G401 (cell line): Measurements from ENCODE around the gene XBP1. TPM values are rescaled to one million over a fixed set of nuclear protein-coding genes. Genes with fewer than 3 reads are reported as not detected.

Experiments used
- DNase-seq: peaks from one replicate; pipeline ENCODE4 v3.0.0-alpha.2; 2015; ENCODE audit warnings: low spot score
- in situ Hi-C: cut with HindIII; loops from 2 replicates; pipeline ENCODE4 v1.10.0; 2016; ENCODE audit warnings: low sequenced_read_pairs, mixed read lengths
- total RNA-seq: library from RNA; depleted of rRNA; stranded (reverse); fragments of >200 nt; shearing (Covaris generic); gene quantifications from 2 replicates; pipeline ENCODE4 v1.2.3, GENCODE V29; 2014

Gene XBP1
- total RNA-seq, 1 experiment from 2014 or later, result 107 TPM

DNA sequence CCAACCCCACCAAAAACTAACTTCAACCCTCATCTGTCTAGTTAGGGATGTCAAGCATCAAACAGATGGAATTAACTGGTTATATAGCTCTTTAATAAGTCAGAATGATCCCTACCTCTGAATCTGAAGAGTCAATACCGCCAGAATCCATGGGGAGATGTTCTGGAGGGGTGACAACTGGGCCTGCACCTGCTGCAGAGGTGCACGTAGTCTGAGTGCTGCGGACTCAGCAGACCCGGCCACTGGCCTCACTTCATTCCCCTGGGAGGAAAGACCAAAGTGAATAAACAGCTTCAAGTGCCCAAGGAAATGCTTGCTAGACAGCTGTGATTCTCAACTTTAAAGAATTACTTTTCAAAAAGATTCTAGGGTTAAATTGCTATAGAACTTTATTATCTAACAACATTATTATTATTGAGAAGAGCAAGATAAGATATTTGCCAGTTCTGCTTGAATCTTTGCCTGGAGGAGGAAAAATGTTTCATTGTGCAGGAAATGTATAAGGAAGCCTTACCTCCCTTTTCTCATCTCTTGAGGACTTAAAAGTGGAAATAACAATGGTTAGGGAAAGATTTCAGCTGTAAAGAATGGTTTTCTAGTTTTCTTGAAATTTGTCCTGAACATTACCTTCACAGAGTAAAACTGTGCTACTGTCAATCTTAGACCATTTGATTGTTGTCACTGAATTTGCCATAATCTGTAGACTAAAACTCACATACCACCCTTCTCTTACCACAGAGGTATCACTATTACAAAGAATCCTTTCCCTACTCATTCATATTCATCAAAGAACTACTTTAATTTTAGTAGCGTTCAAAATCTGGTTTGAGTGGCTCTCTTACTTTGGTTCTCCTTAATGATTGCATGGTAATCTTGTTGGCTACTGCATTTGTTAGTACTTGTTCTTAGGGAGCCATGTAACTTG is 4.2 kb downstream of the XBP1 start:
- no peak for DNase-seq
- in situ Hi-C loops, result no loop called here

- DNase-seq, result no peak
- in situ Hi-C loops, result no loop called here
These were observed 5.2 kb downstream of the XBP1 start for GRCh38 chr22:28795071-28795693.

DNA sequence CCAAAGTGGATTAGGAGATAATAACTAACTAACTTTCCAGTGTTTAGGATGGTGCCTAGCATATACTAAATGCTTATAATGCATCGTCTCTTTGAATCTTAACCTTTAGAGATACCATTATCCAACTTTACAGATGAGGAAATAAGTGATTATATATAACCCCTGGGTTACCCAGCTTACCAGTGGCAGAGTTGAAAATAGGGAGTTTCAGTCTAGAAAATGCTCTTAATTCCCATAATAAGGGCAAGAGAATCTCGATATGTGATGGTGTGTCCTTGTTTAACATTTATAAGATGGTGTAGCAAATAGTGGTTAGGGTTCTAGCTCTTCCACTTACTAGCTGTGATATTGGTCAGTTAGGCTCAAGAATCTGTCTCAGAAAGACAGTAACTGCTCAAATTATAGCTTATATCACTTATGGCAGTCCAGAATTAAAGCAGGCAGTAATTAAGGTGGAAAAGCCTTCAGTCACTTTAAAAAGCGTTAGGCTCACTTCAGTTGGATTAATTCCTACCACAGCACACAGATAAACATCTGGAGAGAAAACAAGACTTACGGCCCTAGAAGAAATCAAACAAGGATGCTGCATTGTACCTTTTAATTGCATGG is 6.3 kb downstream of the XBP1 start:
- in situ Hi-C loops, result no loop called here
- no peak for DNase-seq

GRCh38 chr22:28792491-28793383 is 7.6 kb downstream of the XBP1 start:
- in situ Hi-C loops, result no loop called here
- no peak for DNase-seq

- DNase-seq, result no peak
- in situ Hi-C loops, result no loop called here
These were observed 8.4 kb downstream of the XBP1 start for GRCh38 chr22:28791841-28792490.

DNA sequence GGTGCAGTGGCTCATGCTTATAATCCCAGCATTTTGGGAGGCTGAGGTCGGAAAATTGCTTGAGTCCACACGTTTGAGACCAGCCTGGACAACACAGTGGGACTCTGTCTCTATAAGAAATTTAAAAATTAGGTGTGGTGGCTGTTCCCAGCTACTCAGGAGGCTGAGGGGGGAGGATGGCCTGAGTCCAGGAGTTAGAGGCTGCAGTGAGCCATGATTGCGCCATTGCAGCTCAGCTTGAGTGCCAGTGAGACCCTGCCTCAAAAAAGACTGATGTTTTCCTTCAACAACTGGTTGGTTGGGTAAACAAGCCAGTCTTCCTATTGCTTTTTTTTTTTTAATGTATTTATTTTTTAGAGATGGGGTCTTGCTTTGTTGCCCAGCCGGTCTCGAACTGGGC is 9.2 kb downstream of the XBP1 start:
- DNase-seq, result no peak
- in situ Hi-C loops, result no loop called here

DNA sequence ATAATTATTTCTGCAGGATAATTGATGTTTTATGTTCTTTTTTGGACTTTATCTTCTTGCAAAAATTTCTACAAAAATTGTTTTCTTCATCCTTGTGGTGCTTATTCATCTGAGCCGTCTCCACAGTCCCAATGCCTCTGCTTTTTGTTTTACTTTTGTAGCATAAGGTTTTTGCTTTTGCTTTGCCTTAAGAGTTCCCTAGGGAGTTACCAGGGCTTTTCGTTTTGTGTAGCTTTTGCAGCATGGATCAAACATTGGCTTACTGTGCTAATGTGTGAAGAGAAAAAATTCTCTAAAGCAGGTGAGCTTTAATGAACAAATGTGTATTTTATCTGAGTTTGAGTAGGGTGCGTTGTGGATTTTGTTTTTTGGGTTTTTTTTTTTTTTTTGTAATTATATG is 11.8 kb downstream of the XBP1 start:
- in situ Hi-C loops, result no loop called here
- DNase-seq, result no peak

GRCh38 chr22:28783786-28784671 is 16.3 kb downstream of the XBP1 start:
- no peak for DNase-seq
- in situ Hi-C loops, result no loop called here

- in situ Hi-C loops, result no loop called here
- DNase-seq, result no peak
These were observed 20.1 kb downstream of the XBP1 start for GRCh38 chr22:28780296-28780695.

DNA sequence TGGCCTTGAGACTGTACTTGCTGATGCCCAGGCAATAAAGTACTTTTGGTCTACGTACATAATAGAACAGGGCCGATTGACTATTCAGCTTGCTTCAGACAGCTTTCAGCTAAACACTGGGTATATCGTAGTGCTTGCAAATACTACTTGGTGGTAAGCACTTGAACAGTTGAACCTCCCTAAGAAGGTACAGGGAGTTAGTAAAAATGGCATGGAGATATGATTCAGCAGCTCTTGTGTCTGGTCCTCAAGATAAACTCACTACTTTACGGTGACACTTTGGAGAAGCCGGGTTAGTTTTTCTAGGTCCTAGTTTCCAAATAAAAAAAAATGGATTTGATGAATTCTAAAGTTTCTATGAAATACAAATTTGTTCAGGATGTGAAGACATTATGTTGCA is 20.5 kb downstream of the XBP1 start:
- DNase-seq, result no peak
- in situ Hi-C loops, result no loop called here

DNA sequence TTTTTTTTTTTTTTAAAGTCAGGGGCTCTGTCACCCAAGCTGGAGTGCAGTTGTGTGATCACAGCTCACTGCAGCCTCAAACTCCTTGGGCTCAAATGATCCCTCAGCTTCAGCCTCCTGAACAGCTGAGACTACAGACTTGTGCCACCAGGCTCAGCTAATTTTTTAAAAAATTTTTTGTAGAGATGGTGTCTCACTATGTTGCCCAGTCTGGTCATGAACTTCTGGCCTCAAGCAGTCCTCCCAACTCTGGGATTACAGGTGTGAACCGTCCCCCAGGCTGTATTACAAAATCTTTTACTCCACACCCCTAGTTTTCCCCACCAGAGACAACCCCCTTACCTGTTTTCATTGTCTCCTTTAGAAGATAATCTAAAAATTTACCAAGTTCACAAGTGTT is 26.0 kb downstream of the XBP1 start:
- DNase-seq, result no peak
- in situ Hi-C loops, result no loop called here

DNA sequence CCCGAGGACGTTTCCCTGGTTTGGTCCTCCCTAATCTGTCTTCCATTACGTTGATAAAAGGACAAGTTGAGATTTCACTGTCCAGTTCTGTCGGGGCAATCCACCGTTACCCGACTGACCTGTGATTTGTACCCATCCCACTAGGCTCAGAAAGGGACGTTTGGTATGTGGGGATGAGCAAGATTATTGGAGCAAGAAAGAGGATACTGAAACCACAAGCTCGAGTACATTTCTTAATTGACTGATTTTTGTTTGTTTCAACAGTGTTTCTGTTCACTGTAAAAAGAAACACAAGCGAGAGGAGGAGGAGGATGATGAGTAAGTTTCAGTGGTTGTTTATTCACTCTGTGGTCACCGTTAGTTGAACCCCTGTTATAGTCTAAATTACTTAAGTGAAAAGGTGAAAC is 26.9 kb downstream of the XBP1 start:
- in situ Hi-C loops, result no loop called here
- no peak for DNase-seq

- peak; percentile 96 for DNase-seq
- in situ Hi-C loops, result no loop called here
These were observed 27.5 kb downstream of the XBP1 start, which contains the start of gene CCDC117 for GRCh38 chr22:28772633-28773460. Gene CCDC117 (plus strand): TSS chr22:28772695. CDS start chr22:28772850, 155 bp downstream.

DNA sequence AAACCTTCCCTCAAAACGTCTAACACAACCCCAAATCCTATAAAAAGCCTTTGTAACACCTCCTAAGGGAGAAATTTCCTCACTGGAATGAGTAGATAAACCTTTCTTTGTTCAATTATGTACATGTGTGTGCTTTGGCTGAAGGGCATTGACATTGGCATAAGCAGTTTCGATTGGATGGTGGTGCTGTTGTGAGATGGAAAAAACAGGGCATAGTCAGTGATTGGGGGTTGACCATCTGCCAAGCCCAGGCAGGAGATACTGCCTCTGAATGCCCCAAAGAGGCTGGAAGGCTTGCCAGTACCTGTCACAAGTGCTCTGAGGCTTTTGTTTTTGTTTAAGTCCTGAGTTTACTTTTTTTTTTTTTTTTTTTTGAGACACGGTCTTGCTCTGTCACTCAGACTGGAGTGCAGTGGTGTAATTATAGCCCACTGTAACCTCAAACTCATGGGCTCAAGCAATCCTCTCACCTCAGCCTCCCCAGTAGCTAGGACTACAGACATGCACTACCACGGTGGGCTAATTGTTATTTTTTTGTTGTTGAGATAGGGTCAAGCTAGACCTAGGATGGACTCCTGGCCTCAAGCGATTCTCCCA is 29.1 kb downstream of the XBP1 start:
- in situ Hi-C loops, result no loop called here
- no peak for DNase-seq

DNA sequence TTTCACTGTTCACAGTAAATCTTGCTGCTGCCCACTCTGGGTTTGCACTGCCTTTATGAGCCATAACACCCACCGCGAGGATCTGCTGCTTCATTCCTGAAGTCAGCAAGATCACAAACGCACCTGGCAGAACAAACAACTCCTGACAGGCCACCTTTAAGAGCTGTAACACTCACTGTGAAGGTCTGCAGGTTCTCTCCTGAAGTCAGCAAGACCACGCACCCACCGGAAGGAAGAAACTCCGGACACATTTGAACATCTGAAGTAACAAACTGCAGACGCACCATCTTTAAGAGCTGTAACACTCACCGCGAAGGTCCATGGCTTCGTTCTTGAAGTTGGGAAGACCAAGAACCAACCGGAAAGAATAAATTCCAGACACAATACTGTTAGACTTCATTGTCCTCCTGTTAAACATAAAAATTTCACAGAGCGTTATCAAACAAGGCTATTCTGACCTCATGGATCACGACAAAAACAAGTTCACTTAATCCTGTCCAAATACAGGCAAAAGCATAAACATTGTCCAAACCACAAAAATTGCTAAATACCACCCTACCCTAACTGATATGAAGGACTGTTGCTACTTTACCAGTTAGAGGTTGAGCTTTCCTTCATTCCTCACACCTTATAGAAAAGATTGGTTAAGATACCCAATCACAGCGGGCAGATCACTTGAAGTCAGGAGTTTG is 30.8 kb downstream of the XBP1 start:
- in situ Hi-C loops, result no loop called here
- no peak for DNase-seq

- DNase-seq, result no peak
- in situ Hi-C loops, result no loop called here
These were observed 31.5 kb downstream of the XBP1 start for GRCh38 chr22:28768701-28769393.
